HepG2 (cell line): ENCODE results near the gene EMILIN1. TPM values are rescaled to one million over a fixed set of nuclear protein-coding genes. Genes with fewer than 3 reads are reported as not detected.

Experiments
- HOXA3 ChIP-seq: sonication (generic); formaldehyde crosslinking; IDR thresholded peaks from 2 replicates; pipeline ENCODE4 v1.5.0; 2020; ENCODE audit warnings: missing genetic modification reagents
- NFAT5 ChIP-seq: sonication (generic); formaldehyde crosslinking; IDR thresholded peaks from 2 replicates; pipeline ENCODE4 v1.4.0; 2020; ENCODE audit warnings: missing genetic modification reagents
- PCBP1 ChIP-seq: fragments of 200-400 bp; formaldehyde crosslinking; IDR thresholded peaks from 2 replicates; pipeline ENCODE4 v1.6.1; 2017; ENCODE audit warnings: mild to moderate bottlenecking, low read depth, low read length, borderline replicate concordance
- POLR2A ChIP-seq, 2 experiments: IDR thresholded peaks; 2 replicates each; pipeline ENCODE4 v1.6.1; 2011; ENCODE audit warnings: low read depth in 2 of 2, low read length in 2 of 2, mild to moderate bottlenecking in 1 of 2, moderate library complexity in 1 of 2; ENCODE audit not compliant: insufficient read depth in 1 of 2
- PRDM4 ChIP-seq: sonication (generic); formaldehyde crosslinking; IDR thresholded peaks from 2 replicates; pipeline ENCODE4 v1.9.0; 2021; ENCODE audit warnings: missing genetic modification reagents, borderline replicate concordance
- ZFY ChIP-seq: sonication (generic); formaldehyde crosslinking; IDR thresholded peaks from 2 replicates; pipeline ENCODE4 v1.4.0; 2020; ENCODE audit warnings: missing genetic modification reagents
- ZNF230 ChIP-seq: sonication (generic); formaldehyde crosslinking; IDR thresholded peaks from 2 replicates; pipeline ENCODE4 v1.4.0; 2020; ENCODE audit warnings: mild to moderate bottlenecking, missing genetic modification reagents
- ZNF747 ChIP-seq: sonication (generic); formaldehyde crosslinking; IDR thresholded peaks from 2 replicates; pipeline ENCODE4 v1.8.1; 2023; ENCODE audit warnings: missing genetic modification reagents, mild to moderate bottlenecking, borderline replicate concordance
- ZNF766 ChIP-seq: sonication (generic); formaldehyde crosslinking; IDR thresholded peaks from 2 replicates; pipeline ENCODE4 v1.5.0; 2020; ENCODE audit warnings: missing genetic modification reagents, borderline replicate concordance
- ZNF790 ChIP-seq: sonication (generic); formaldehyde crosslinking; IDR thresholded peaks from 2 replicates; pipeline ENCODE4 v1.8.0; 2022; ENCODE audit warnings: missing genetic modification reagents, mild to moderate bottlenecking, borderline replicate concordance
- polyA plus RNA-seq, 8 experiments: library from polyadenylated mRNA; depleted of rRNA in 3 of 8; stranded (reverse) in 7 of 8; unstranded in 1 of 8; fragments of >200 nt; fragmentation: Illumina TruSeq in 4 of 8; extraction: Trizol in 4 of 8; gene quantifications; 2 replicates each; pipeline versions ENCODE4 v1.2.1 to v1.2.3, GENCODE V29; 2011 to 2016; ENCODE audit warnings: low read depth in 4 of 8, missing spikeins in 1 of 8, mixed read lengths in 1 of 8; ENCODE audit not compliant: insufficient read depth in 1 of 8
- total RNA-seq, 5 experiments: library from RNA; depleted of rRNA; stranded (reverse); fragments of >200 nt; fragmentation: Illumina TruSeq; extraction: Trizol; gene quantifications; 2 replicates each; pipeline ENCODE4 v1.2.3, GENCODE V29; 2016; ENCODE audit warnings: low read depth in 1 of 5
- TF ChIP-seq, protein P1 (sequence below): sonication (generic); formaldehyde crosslinking; IDR thresholded peaks from one replicate; pipeline ENCODE4 v1.5.1; 2020; ENCODE audit warnings: mild to moderate bottlenecking, missing genetic modification reagents; ENCODE audit errors: not compliant biosample characterization

The EMILIN1 gene
- total and polyA plus RNA-seq, 2 of the 13 experiments (the other 11 are each of a cell fraction or from before 2014, with no cell fraction given) = 8.1 to 9.7 TPM

GRCh38 chr2:27049422-27050280, 28.8 kb upstream of the EMILIN1 start (continued):
- TF ChIP-seq, protein P1, sequence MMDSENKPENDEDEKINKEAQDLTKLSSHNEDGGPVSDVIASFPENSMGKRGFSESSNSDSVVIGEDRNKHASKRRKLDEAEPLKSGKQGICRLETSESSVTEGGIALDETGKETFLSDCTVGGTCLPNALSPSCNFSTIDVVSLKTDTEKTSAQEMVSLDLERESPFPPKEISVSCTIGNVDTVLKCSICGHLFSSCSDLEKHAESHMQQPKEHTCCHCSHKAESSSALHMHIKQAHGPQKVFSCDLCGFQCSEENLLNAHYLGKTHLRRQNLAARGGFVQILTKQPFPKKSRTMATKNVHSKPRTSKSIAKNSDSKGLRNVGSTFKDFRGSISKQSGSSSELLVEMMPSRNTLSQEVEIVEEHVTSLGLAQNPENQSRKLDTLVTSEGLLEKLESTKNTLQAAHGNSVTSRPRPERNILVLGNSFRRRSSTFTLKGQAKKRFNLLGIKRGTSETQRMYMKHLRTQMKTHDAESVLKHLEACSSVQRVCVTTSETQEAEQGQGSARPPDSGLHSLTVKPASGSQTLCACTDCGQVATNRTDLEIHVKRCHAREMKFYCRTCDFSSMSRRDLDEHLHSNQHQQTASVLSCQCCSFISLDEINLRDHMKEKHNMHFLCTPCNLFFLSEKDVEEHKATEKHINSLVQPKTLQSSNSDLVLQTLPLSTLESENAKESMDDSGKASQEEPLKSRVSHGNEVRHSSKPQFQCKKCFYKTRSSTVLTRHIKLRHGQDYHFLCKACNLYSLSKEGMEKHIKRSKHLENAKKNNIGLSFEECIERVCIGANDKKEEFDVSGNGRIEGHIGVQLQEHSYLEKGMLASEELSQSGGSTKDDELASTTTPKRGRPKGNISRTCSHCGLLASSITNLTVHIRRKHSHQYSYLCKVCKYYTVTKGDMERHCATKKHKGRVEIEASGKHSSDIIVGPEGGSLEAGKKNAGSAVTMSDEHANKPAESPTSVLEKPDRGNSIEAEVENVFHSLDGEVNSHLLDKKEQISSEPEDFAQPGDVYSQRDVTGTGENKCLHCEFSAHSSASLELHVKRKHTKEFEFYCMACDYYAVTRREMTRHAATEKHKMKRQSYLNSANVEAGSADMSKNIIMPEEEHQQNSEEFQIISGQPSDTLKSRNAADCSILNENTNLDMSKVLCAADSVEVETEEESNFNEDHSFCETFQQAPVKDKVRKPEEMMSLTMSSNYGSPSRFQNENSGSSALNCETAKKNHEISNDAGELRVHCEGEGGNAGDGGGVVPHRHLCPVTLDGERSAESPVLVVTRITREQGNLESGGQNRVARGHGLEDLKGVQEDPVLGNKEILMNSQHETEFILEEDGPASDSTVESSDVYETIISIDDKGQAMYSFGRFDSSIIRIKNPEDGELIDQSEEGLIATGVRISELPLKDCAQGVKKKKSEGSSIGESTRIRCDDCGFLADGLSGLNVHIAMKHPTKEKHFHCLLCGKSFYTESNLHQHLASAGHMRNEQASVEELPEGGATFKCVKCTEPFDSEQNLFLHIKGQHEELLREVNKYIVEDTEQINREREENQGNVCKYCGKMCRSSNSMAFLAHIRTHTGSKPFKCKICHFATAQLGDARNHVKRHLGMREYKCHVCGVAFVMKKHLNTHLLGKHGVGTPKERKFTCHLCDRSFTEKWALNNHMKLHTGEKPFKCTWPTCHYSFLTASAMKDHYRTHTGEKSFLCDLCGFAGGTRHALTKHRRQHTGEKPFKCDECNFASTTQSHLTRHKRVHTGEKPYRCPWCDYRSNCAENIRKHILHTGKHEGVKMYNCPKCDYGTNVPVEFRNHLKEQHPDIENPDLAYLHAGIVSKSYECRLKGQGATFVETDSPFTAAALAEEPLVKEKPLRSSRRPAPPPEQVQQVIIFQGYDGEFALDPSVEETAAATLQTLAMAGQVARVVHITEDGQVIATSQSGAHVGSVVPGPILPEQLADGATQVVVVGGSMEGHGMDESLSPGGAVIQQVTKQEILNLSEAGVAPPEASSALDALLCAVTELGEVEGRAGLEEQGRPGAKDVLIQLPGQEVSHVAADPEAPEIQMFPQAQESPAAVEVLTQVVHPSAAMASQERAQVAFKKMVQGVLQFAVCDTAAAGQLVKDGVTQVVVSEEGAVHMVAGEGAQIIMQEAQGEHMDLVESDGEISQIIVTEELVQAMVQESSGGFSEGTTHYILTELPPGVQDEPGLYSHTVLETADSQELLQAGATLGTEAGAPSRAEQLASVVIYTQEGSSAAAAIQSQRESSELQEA (CRISPR knock-in tag) = peak; percentile 78
- 0 out of 2 replicates have a peak, but pooled peaks have one; percentile 22 for TF ChIP-seq ZNF766 (CRISPR knock-in tag)
- peak in 1 of 2 experiments; percentile 52; a peak in 2 of 4 replicates for TF ChIP-seq POLR2A (IDR thresholded peaks at IDR 0.05; ENCODE audit: insufficient read depth in 1 of 2, low read depth in 2 of 2, low read length in 2 of 2)
- 0 out of 2 replicates have a peak, but pooled peaks have one; percentile 17 for TF ChIP-seq PRDM4
- peak; percentile 0; the same call in 1 of the 2 replicates for TF ChIP-seq ZNF747 (CRISPR knock-in tag)
- TF ChIP-seq PCBP1 = no peak
- 0 out of 2 replicates have a peak, but pooled peaks have one; percentile 5 for TF ChIP-seq HOXA3 (CRISPR knock-in tag)
- TF ChIP-seq ZNF230 = peak; percentile 50
- peak; percentile 34; the same call in 1 of the 2 replicates for TF ChIP-seq NFAT5
- TF ChIP-seq ZFY (CRISPR knock-in tag) = peak; percentile 89; the same call in 1 of the 2 replicates
- TF ChIP-seq ZNF790 (CRISPR knock-in tag) = peak; percentile 56; the same call in 1 of the 2 replicates
